ENCODE measurements around the gene RAB40C. TPM values are rescaled to one million over a fixed set of nuclear protein-coding genes. Genes with fewer than 3 reads are reported as not detected.

The RAB40C gene
- total and polyA plus RNA-seq, 4 donors, result 6.1 to 11.0 (median 9.2) TPM

GRCh38 chr16:576197-576822 lies 13.6 kb upstream of the RAB40C start:
- Histone ChIP-seq H3K4me3 (ENCODE audit: low read depth in 1 of 3, low read length in 3 of 3) (no peak overlapping the region), H3K36me3 (ENCODE audit: control insufficient read depth in 4 of 4, insufficient read depth in 3 of 4, low read depth in 1 of 4, low read length in 3 of 4) (peaks cover 0 to 7% (median under 1%) of the 10 kb centered on the region in 4 donors), H3K9me3 (ENCODE audit: control insufficient read depth in 4 of 4, low read length in 3 of 4) (no peaks in the 10 kb centered on the region), H3K9ac (ENCODE audit: low read depth in 1 of 2, low read length in 2 of 2) (no peak overlapping the region), H3K27ac (ENCODE audit: low read depth in 1 of 2, low read length in 2 of 2) (no peak overlapping the region), H3K27me3 (ENCODE audit: control insufficient read depth in 4 of 4, insufficient read depth in 4 of 4, low read length in 3 of 4) (no peaks in the 10 kb centered on the region), H3K4me1 (ENCODE audit: control insufficient read depth in 4 of 4, insufficient read depth in 4 of 4, low read length in 3 of 4) (peaks cover 0 to 17% (median 6%) of the 10 kb centered on the region in 4 donors)
- no peak for DNase-seq (ENCODE audit: low spot score)
- WGBS, result 82% methylated on average over 21 of the region's 21 CpGs
- no peak for TF ChIP-seq TAF1 (conservative IDR thresholded peaks at IDR 0.05)
- no peak for TF ChIP-seq RXRA (IDR thresholded peaks at IDR 0.05)
- TF ChIP-seq EGR1 (IDR thresholded peaks at IDR 0.05; ENCODE audit: low read depth in 2 of 2), result no peak
- no peak for TF ChIP-seq NR2F2 (IDR thresholded peaks at IDR 0.05)
- no peak for TF ChIP-seq FOXA2 (IDR thresholded peaks at IDR 0.05)
- TF ChIP-seq ATF3 (IDR thresholded peaks at IDR 0.05), result no peak
- TF ChIP-seq ZBTB33 (IDR thresholded peaks at IDR 0.05), result no peak
- no peak for TF ChIP-seq HNF4A (conservative IDR thresholded peaks at IDR 0.05)
- TF ChIP-seq GABPA (IDR thresholded peaks at IDR 0.05 in 1 of 2, conservative IDR thresholded peaks at IDR 0.05 in 1 of 2), result no peak
- TF ChIP-seq HNF4G (IDR thresholded peaks at IDR 0.05), result no peak
- no peak for TF ChIP-seq SP1 (IDR thresholded peaks at IDR 0.05)
- TF ChIP-seq YY1 (IDR thresholded peaks at IDR 0.05), result no peak
- no peak for TF ChIP-seq JUND (IDR thresholded peaks at IDR 0.05)
- TF ChIP-seq MAX (IDR thresholded peaks at IDR 0.05), result no peak
- no peak for TF ChIP-seq RAD21 (IDR thresholded peaks at IDR 0.05)
- TF ChIP-seq FOXA1 (IDR thresholded peaks at IDR 0.05), result no peak

GRCh38 chr16:576823-577201 lies 13.1 kb upstream of the RAB40C start:
- Histone ChIP-seq H3K4me1 (ENCODE audit: control insufficient read depth in 4 of 4, insufficient read depth in 4 of 4, low read length in 3 of 4) (peaks cover 0 to 15% (median 6%) of the 10 kb centered on the region in 4 donors), H3K9me3 (ENCODE audit: control insufficient read depth in 4 of 4, low read length in 3 of 4) (no peaks in the 10 kb centered on the region), H3K4me3 (ENCODE audit: low read depth in 1 of 3, low read length in 3 of 3) (no peak overlapping the region), H3K36me3 (ENCODE audit: control insufficient read depth in 4 of 4, insufficient read depth in 3 of 4, low read depth in 1 of 4, low read length in 3 of 4) (peaks cover 0 to 7% (median under 1%) of the 10 kb centered on the region in 4 donors), H3K27me3 (ENCODE audit: control insufficient read depth in 4 of 4, insufficient read depth in 4 of 4, low read length in 3 of 4) (no peaks in the 10 kb centered on the region), H3K9ac (ENCODE audit: low read depth in 1 of 2, low read length in 2 of 2) (no peak overlapping the region), H3K27ac (ENCODE audit: low read depth in 1 of 2, low read length in 2 of 2) (no peak overlapping the region)
- TF ChIP-seq ATF3 (IDR thresholded peaks at IDR 0.05) (no peak), FOXA2 (IDR thresholded peaks at IDR 0.05) (no peak), HNF4G (IDR thresholded peaks at IDR 0.05) (no peak), TAF1 (conservative IDR thresholded peaks at IDR 0.05) (no peak), CTCF (IDR thresholded peaks at IDR 0.05; ENCODE audit: low read depth, low read length, missing input control) (no peak), RXRA (IDR thresholded peaks at IDR 0.05) (no peak), FOXA1 (IDR thresholded peaks at IDR 0.05) (no peak), ZBTB33 (IDR thresholded peaks at IDR 0.05) (no peak), MAX (IDR thresholded peaks at IDR 0.05) (no peak), HNF4A (conservative IDR thresholded peaks at IDR 0.05) (no peak), EGR1 (IDR thresholded peaks at IDR 0.05; ENCODE audit: low read depth in 2 of 2) (no peak), YY1 (IDR thresholded peaks at IDR 0.05) (no peak), GABPA (IDR thresholded peaks at IDR 0.05 in 1 of 2, conservative IDR thresholded peaks at IDR 0.05 in 1 of 2) (no peak), JUND (IDR thresholded peaks at IDR 0.05) (no peak), NR2F2 (IDR thresholded peaks at IDR 0.05) (no peak), SP1 (IDR thresholded peaks at IDR 0.05) (no peak), RAD21 (IDR thresholded peaks at IDR 0.05) (no peak)
- no peak for DNase-seq (ENCODE audit: low spot score)
- 83% methylated on average over 8 of the region's 8 CpGs for WGBS

Data from liver (tissue), 9 donors.